ENCODE measurements around the gene CAMK1D. TPM values are rescaled to one million over a fixed set of nuclear protein-coding genes. Genes with fewer than 3 reads are reported as not detected.
"Not testable (repeated sequence)": the region's sequence is repeated elsewhere in the genome, so short reads cannot be mapped to it uniquely, and the experiment has no call there.

CAMK1D gene
- total and polyA plus RNA-seq, 8 donors: 4.4 to 10.8 (median 4.8) TPM

GRCh38 chr10:12334186-12334530 is 15.2 kb upstream of the CAMK1D start:
- Histone ChIP-seq H3K4me1 (peaks cover 9 to 10% of the 10 kb centered on the region in 2 donors), H3K9me3 (no peaks in the 10 kb centered on the region), H3K4me3 (no peak overlapping the region), H3K27me3 (no peaks in the 10 kb centered on the region), H3K36me3 (no peaks in the 10 kb centered on the region), H3K27ac (no peak overlapping the region)
- intact Hi-C loops (cut with DNase I): no loop called here
- no peak for ATAC-seq
- TF ChIP-seq CTCF (IDR thresholded peaks at IDR 0.05): no peak
- DNase-seq: no peak

GRCh38 chr10:12335169-12335568 is 14.2 kb upstream of the CAMK1D start:
- intact Hi-C loops (cut with DNase I); H3K27ac ChIP-seq; H3K9me3 ChIP-seq; H3K27me3 ChIP-seq; H3K36me3 ChIP-seq; H3K4me3 ChIP-seq; DNase-seq; ATAC-seq: not testable (repeated sequence)
- H3K4me1 ChIP-seq: peaks cover 9 to 10% of the 10 kb centered on the region in 2 donors

- H3K9me3 ChIP-seq: no peaks in the 10 kb centered on the region
- H3K4me3 ChIP-seq: no peak overlapping the region
- intact Hi-C loops (cut with DNase I): no loop called here
- no peak for DNase-seq
- no peaks in the 10 kb centered on the region for H3K36me3 ChIP-seq
- H3K27me3 ChIP-seq: no peaks in the 10 kb centered on the region
- no peak for ATAC-seq
- no peak overlapping the region for H3K27ac ChIP-seq
- no peak for TF ChIP-seq CTCF (IDR thresholded peaks at IDR 0.05)
- peaks cover 9 to 10% of the 10 kb centered on the region in 2 donors for H3K4me1 ChIP-seq
Measured at GRCh38 chr10:12337453-12338372, 11.6 kb upstream of the CAMK1D start.

GRCh38 chr10:12338981-12339380 is 10.4 kb upstream of the CAMK1D start:
- Histone ChIP-seq H3K4me3 (no peak overlapping the region), H3K27me3 (no peaks in the 10 kb centered on the region), H3K27ac (no peak overlapping the region), H3K4me1 (peaks cover under 1 to 1% of the 10 kb centered on the region in 2 donors), H3K9me3 (no peaks in the 10 kb centered on the region), H3K36me3 (no peaks in the 10 kb centered on the region)
- ATAC-seq: no peak
- no peak for DNase-seq
- no peak for TF ChIP-seq CTCF (IDR thresholded peaks at IDR 0.05)
- intact Hi-C loops (cut with DNase I): no loop called here

GRCh38 chr10:12340371-12340770 is 9.0 kb upstream of the CAMK1D start:
- intact Hi-C loops (cut with DNase I): no loop called here
- ATAC-seq (no peak), DNase-seq (no peak)
- TF ChIP-seq CTCF (IDR thresholded peaks at IDR 0.05): no peak
- Histone ChIP-seq H3K36me3 (no peaks in the 10 kb centered on the region), H3K27ac (no peak overlapping the region), H3K4me3 (no peak overlapping the region), H3K9me3 (no peaks in the 10 kb centered on the region), H3K4me1 (no peaks in the 10 kb centered on the region), H3K27me3 (no peaks in the 10 kb centered on the region)

Data from left lung (tissue), 10 donors.